ENCODE measurements around the gene POLR2C. TPM values are rescaled to one million over a fixed set of nuclear protein-coding genes. Genes with fewer than 3 reads are reported as not detected.
A peak's percentile ranks its signal among the peaks of the same experiment; 100 is the strongest.

The POLR2C gene
- total and polyA plus RNA-seq, 2 of the 13 experiments (the other 11 are each of a cell fraction or from before 2014, with no cell fraction given), result 104 to 216 TPM

DNA sequence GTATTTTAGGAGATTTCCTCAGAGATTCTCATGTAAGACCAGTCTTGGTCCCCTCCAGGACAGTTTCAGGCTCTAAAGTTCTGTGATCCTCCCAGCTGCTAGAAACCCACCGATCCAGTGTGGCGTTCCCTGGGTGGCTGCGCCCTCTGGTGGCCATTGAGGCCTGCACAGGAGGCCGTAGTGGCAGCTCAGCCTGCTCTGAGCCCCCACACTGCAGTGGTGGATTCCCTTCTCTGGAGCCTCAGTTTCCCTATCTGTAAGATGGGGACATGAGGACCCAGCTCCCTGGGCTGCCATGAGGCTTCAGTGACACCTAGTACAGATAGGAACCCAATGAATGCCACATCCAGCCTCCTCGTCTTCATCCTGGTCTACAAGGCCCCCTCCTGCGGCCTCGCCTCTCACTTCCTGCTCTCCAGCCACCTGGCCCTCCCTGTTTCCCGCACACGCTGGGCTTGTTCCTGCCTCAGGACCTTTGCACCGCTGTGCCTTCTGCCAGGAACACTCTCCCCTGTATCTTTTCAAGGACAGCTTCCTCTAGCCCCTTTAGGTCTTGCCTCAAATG lies 57.4 kb downstream of the POLR2C start (continued):
- TF ChIP-seq ZNF354B (CRISPR knock-in tag; IDR thresholded peaks at IDR 0.05) (no peak; the same call in 1 of the 2 replicates), RFX5 (IDR thresholded peaks at IDR 0.05; ENCODE audit: low read depth, low read length) (no peak), ETV5 (CRISPR knock-in tag; IDR thresholded peaks at IDR 0.05; ENCODE audit: borderline replicate concordance) (peak; percentile 23; the same call in 1 of the 2 replicates), ZNF546 (CRISPR knock-in tag; conservative IDR thresholded peaks at IDR 0.05) (0 out of 2 replicates have a peak, but pooled peaks have one; percentile 28), KLF6 (CRISPR knock-in tag; IDR thresholded peaks at IDR 0.05) (no peak), NR3C1 (CRISPR knock-in tag; IDR thresholded peaks at IDR 0.05) (no peak), XBP1 (CRISPR knock-in tag; IDR thresholded peaks at IDR 0.05) (no peak), TBX2 (CRISPR knock-in tag; IDR thresholded peaks at IDR 0.05; ENCODE audit: borderline replicate concordance) (no peak), MAFK (conservative IDR thresholded peaks at IDR 0.05 in 1 of 2, IDR thresholded peaks at IDR 0.05 in 1 of 2; ENCODE audit: low read length in 2 of 2) (no peak), TEAD2 (CRISPR knock-in tag; IDR thresholded peaks at IDR 0.05) (no peak), THAP11 (CRISPR knock-in tag; IDR thresholded peaks at IDR 0.05) (peak; percentile 64; the same call in 1 of the 2 replicates), FOSL2 (CRISPR knock-in tag; IDR thresholded peaks at IDR 0.05) (peak; percentile 34), SETDB1 (CRISPR knock-in tag; IDR thresholded peaks at IDR 0.05; ENCODE audit: borderline replicate concordance) (no peak), SRSF9 (IDR thresholded peaks at IDR 0.05; ENCODE audit: borderline replicate concordance, insufficient read depth, low read depth, low read length, poor library complexity, severe bottlenecking) (no peak)
- TF ChIP-seq, protein P1, sequence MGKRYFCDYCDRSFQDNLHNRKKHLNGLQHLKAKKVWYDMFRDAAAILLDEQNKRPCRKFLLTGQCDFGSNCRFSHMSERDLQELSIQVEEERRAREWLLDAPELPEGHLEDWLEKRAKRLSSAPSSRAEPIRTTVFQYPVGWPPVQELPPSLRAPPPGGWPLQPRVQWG (CRISPR knock-in tag; IDR thresholded peaks at IDR 0.05; ENCODE audit: borderline replicate concordance, low read depth), result no peak
- TF ChIP-seq, protein P2, sequence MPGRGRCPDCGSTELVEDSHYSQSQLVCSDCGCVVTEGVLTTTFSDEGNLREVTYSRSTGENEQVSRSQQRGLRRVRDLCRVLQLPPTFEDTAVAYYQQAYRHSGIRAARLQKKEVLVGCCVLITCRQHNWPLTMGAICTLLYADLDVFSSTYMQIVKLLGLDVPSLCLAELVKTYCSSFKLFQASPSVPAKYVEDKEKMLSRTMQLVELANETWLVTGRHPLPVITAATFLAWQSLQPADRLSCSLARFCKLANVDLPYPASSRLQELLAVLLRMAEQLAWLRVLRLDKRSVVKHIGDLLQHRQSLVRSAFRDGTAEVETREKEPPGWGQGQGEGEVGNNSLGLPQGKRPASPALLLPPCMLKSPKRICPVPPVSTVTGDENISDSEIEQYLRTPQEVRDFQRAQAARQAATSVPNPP (CRISPR knock-in tag; IDR thresholded peaks at IDR 0.05), result no peak
- TF ChIP-seq, protein P3, sequence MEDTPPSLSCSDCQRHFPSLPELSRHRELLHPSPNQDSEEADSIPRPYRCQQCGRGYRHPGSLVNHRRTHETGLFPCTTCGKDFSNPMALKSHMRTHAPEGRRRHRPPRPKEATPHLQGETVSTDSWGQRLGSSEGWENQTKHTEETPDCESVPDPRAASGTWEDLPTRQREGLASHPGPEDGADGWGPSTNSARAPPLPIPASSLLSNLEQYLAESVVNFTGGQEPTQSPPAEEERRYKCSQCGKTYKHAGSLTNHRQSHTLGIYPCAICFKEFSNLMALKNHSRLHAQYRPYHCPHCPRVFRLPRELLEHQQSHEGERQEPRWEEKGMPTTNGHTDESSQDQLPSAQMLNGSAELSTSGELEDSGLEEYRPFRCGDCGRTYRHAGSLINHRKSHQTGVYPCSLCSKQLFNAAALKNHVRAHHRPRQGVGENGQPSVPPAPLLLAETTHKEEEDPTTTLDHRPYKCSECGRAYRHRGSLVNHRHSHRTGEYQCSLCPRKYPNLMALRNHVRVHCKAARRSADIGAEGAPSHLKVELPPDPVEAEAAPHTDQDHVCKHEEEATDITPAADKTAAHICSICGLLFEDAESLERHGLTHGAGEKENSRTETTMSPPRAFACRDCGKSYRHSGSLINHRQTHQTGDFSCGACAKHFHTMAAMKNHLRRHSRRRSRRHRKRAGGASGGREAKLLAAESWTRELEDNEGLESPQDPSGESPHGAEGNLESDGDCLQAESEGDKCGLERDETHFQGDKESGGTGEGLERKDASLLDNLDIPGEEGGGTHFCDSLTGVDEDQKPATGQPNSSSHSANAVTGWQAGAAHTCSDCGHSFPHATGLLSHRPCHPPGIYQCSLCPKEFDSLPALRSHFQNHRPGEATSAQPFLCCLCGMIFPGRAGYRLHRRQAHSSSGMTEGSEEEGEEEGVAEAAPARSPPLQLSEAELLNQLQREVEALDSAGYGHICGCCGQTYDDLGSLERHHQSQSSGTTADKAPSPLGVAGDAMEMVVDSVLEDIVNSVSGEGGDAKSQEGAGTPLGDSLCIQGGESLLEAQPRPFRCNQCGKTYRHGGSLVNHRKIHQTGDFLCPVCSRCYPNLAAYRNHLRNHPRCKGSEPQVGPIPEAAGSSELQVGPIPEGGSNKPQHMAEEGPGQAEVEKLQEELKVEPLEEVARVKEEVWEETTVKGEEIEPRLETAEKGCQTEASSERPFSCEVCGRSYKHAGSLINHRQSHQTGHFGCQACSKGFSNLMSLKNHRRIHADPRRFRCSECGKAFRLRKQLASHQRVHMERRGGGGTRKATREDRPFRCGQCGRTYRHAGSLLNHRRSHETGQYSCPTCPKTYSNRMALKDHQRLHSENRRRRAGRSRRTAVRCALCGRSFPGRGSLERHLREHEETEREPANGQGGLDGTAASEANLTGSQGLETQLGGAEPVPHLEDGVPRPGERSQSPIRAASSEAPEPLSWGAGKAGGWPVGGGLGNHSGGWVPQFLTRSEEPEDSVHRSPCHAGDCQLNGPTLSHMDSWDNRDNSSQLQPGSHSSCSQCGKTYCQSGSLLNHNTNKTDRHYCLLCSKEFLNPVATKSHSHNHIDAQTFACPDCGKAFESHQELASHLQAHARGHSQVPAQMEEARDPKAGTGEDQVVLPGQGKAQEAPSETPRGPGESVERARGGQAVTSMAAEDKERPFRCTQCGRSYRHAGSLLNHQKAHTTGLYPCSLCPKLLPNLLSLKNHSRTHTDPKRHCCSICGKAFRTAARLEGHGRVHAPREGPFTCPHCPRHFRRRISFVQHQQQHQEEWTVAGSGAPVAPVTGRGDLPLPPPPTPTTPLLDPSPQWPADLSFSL (CRISPR knock-in tag; IDR thresholded peaks at IDR 0.05), result no peak
- TF ChIP-seq, protein P4, sequence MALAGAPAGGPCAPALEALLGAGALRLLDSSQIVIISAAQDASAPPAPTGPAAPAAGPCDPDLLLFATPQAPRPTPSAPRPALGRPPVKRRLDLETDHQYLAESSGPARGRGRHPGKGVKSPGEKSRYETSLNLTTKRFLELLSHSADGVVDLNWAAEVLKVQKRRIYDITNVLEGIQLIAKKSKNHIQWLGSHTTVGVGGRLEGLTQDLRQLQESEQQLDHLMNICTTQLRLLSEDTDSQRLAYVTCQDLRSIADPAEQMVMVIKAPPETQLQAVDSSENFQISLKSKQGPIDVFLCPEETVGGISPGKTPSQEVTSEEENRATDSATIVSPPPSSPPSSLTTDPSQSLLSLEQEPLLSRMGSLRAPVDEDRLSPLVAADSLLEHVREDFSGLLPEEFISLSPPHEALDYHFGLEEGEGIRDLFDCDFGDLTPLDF (CRISPR knock-in tag; IDR thresholded peaks at IDR 0.05), result no peak
- TF ChIP-seq, protein P5, sequence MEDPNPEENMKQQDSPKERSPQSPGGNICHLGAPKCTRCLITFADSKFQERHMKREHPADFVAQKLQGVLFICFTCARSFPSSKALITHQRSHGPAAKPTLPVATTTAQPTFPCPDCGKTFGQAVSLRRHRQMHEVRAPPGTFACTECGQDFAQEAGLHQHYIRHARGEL (CRISPR knock-in tag; IDR thresholded peaks at IDR 0.05), result no peak
- TF ChIP-seq, protein P6, sequence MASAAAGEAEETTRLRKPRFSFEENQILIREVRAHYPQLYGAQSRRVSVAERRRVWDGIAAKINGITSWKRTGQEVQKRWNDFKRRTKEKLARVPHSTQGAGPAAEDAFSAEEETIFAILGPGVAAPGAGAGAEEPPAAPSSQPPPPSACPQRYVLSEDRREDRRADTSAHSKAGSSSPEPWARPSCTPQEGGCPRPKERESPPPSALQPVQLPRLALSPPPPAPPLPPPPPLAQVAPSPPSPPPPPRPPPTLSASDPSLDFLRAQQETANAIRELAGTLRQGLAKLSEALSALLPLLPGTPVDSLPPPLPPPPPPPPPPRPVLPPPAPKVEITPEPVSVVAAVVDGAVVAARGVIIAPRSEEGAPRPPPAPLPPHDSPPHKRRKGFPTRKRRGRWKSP (CRISPR knock-in tag; IDR thresholded peaks at IDR 0.05), result no peak
